GM10248 (cell line): ENCODE data around the gene ABCG1.

Source experiments
- CTCF ChIA-PET: fragments of 300-600 bp; sonication (Branson Sonifier 250); formaldehyde crosslinking; extraction: SDS; loops from one replicate; lab custom pipeline; 2021; ENCODE audit warnings: antibody characterized with exemption; lab: Yijun Ruan, JAX
- POLR2A ChIA-PET: fragments of 350-650 bp; sonication (Branson Sonifier 250); formaldehyde crosslinking; extraction: SDS; loops from one replicate; lab custom pipeline; 2020; ENCODE audit warnings: antibody characterized with exemption; lab: Yijun Ruan, JAX
- DNase-seq: peaks from one replicate; pipeline ENCODE4 v3.0.0; 2012; ENCODE audit errors: extremely low spot score
- TF ChIP-seq, protein P1 (sequence below): IDR thresholded peaks from 2 replicates; pipeline ENCODE4 v1.5.1; 2012; ENCODE audit warnings: mild to moderate bottlenecking, low read depth; ENCODE audit errors: extremely low read depth, missing control alignments, control extremely low read depth

Gene ABCG1

DNA sequence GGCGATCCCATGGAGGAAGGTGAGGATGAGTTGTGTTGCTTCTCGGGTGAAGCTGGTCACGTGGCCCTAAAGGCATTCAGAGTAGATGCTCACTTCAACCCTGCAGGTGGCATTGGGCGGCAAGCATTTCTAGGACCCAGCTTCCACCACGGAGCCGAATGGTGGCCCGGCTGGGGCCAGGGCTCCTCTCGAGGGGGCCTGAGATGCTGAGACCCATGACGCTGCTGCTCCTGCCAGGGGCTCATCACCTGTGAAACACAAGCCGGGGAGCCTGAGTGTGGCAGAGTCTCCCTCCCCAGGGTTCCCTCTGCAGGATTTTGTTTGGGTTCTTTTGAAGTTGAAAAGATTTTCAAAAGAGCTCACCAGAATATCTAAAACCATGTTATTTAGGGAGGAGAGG is 41.2 kb downstream of the ABCG1 start:
- TF ChIP-seq, protein P1, sequence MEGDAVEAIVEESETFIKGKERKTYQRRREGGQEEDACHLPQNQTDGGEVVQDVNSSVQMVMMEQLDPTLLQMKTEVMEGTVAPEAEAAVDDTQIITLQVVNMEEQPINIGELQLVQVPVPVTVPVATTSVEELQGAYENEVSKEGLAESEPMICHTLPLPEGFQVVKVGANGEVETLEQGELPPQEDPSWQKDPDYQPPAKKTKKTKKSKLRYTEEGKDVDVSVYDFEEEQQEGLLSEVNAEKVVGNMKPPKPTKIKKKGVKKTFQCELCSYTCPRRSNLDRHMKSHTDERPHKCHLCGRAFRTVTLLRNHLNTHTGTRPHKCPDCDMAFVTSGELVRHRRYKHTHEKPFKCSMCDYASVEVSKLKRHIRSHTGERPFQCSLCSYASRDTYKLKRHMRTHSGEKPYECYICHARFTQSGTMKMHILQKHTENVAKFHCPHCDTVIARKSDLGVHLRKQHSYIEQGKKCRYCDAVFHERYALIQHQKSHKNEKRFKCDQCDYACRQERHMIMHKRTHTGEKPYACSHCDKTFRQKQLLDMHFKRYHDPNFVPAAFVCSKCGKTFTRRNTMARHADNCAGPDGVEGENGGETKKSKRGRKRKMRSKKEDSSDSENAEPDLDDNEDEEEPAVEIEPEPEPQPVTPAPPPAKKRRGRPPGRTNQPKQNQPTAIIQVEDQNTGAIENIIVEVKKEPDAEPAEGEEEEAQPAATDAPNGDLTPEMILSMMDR: no peak
- ChIA-PET POLR2A (no interaction called here), CTCF (interaction anchor here (0.9 to 5.0 kb wide), 22 partner anchors 10 to 143 kb away, joined by 3 to 93 read pairs (median 8); partner anchors contain the start of gene ABCG1)
- DNase-seq: no peak

DNA sequence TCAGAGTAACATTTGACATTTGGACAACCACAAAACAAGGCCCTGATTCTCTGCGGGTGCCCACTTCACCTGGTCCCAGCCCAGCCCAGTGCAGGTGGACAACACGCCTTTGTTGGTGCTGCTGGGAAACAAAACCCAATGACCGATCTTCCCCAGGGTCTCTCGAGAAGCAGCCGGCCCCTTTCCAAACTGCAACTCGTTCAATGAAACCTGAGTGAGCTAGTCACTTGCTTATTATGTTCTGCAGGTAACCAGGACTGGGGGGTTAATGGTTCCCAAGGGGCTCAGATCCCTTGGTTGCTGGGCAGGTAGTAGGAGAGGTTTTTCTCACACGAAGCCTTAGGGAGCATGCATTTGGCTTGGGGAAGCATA is 42.9 kb downstream of the ABCG1 start:
- ChIA-PET POLR2A (no interaction called here), CTCF (interaction anchor here (0.7 to 5.0 kb wide), 9 partner anchors 9 to 145 kb away, joined by 3 to 83 read pairs (median 15); no protein-coding TSS in a partner anchor)
- no peak for DNase-seq
- TF ChIP-seq, protein P1: no peak

DNA sequence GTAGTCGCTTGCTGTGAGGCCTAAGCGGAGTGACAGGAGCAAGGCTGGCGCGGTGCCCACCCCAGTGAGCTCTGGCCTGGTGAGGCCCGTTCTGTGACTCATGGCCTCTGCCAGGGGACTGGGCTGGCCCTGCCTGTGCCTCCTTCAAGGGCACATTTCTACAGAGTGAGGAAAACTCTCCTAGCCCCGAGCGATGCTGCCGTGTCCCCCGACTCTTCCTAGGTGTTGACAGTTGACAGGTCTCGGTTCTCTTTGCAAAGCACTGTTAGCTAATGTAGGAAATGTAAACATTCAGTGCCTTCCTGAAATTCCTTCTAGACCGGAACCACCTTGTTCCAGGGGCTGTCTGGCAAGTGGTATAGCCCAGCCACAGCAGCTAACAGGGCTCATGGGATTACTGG is 43.9 kb downstream of the ABCG1 start:
- POLR2A ChIA-PET: no interaction called here
- no peak for DNase-seq
- TF ChIP-seq, protein P1: no peak
- CTCF ChIA-PET: interaction anchor here (1.0 to 5.0 kb wide), 6 partner anchors 9 to 274 kb away, joined by 3 to 58 read pairs (median 8); no protein-coding TSS in a partner anchor

DNA sequence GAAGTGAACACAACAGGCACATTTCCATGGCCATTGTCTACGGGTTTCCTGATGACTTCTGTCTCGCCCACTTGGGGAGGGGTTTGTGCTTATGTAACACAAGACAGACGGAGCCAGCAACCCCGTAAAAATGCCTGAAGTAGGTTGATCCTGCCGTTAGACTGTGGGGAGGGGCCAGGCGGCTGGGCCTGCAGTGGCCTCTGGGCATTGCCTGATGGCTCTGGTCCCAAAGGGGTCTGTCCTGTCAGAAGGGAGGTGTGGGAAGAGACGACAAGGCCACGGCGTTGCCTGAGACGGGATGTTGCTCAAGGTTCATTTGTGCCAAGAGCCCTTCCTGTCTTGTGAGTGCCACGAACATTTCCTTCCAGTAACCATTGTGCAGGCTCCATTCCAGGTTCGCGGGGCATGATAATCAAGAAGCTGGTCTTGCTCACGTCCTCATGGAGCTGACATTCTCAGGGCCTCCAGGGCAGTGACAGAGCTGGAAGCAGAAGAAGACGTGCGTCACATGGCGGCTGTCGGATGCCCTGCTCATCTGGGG is 44.7 kb downstream of the ABCG1 start:
- TF ChIP-seq, protein P1: no peak
- ChIA-PET POLR2A (no interaction called here), CTCF (interaction anchor here (0.8 to 2.4 kb wide), 3 partner anchors 10 to 100 kb away, joined by 3 to 15 read pairs (median 4); no protein-coding TSS in a partner anchor)
- no peak for DNase-seq

DNA sequence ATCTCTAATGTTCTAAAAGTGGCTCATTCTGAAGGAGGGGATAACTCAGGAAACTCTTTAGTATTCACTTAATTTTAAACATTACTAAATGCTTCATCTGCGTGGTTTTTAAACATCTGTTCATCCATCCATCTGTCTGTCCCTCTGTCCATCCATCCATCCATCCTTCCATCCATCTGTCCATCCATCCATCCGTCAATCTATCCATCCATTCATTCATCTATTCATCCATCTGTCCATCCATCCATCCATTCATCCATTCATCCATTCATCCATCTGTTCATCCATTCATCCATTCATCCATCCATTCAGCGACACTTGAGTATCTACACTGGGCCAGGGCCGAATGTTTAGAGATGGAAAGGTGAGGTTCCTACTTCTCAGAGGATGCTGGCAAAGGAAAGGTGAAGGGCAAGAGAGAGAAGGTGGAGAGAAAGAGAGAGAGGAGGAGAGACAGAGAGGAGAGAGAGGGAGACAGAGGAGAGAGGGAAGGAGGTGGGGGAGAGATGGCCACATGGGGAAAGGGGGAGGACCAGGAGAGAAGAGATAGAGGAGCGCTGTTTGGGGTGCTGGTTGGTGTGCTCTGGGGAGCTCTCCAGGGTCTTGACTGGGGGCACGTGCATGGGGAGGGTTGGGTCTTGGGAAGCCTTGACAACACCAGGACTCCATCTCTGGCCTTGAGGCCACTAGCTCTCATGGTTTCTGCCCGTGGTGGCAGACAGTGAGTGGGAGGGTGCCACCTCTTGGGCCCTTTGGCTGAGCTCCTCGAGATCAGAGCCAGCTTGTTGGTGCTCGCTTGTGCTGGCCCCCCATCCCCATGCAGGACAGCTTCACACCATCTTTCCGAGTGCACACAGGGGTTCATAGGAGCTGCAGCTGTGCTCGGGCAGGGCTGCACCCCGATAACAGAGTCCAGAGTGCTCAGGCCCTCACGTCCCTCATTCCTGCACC is 45.6 kb downstream of the ABCG1 start:
- ChIA-PET CTCF (interaction anchor here (0.6 to 2.0 kb wide), 5 partner anchors 10 to 982 kb away, joined by 3 to 7 read pairs (median 3); no protein-coding TSS in a partner anchor), POLR2A (no interaction called here)
- TF ChIP-seq, protein P1: no peak
- no peak for DNase-seq

DNA sequence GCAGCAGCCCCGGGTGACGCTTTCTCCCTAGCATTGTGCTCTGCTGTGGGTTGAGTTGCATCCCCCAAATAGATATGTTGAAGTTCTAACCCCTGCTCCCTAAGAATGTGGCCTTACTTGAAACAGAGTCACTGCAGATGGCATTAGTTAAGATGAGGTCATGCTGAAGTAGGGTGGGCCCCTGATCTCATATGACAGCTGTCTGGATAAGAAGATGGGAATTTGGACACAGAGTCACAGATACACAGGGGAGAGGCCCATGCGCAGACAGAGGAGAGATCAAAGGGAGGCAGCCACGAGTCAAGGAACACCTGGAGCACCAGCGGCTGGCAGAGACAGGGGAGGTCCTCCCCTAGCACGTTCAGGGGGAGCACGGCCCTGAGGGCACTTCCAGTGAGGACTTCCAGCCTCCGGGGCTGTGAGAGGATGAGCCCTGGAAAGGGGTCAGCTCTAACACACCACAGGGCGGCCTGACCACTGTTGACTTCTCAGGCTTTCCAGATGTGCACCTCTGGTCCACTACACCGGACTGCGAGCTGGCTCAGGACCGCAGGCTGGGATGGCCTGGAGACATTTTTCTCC is 46.4 kb downstream of the ABCG1 start:
- ChIA-PET POLR2A (no interaction called here), CTCF (interaction anchor here (0.6 to 2.0 kb wide), 4 partner anchors 45 to 982 kb away, joined by 3 to 7 read pairs (median 3); no protein-coding TSS in a partner anchor)
- TF ChIP-seq, protein P1: no peak
- no peak for DNase-seq
